Calu3 (cell line): ENCODE measurements around the gene TRIM62. TPM values are rescaled to one million over a fixed set of nuclear protein-coding genes. Genes with fewer than 3 reads are reported as not detected.

ENCODE experiments used
- BruUV-seq: library from RNA; stranded (reverse); fragments of 400-500 nt; replicated peaks from 2 replicates; lab custom pipeline; 2021; lab: Mats Ljungman, UMichigan
- CTCF ChIA-PET: fragments of 300-600 bp; sonication (Branson Sonifier 250); formaldehyde crosslinking; loops from one replicate; lab custom pipeline; 2022; ENCODE audit warnings: antibody characterized with exemption; lab: Charles Lee
- DNase-seq: peaks from one replicate; pipeline ENCODE4 v3.0.0; 2022
- H3K27ac Mint-ChIP-seq: one replicate; pipeline ENCODE4 v1.8.0; 2022; ENCODE audit warnings: mixed read lengths; ENCODE audit not compliant: unreplicated experiment
- H3K27me3 Mint-ChIP-seq: one replicate; pipeline ENCODE4 v1.8.0; 2022; ENCODE audit warnings: mixed read lengths; ENCODE audit not compliant: unreplicated experiment
- H3K36me3 Mint-ChIP-seq: one replicate; pipeline ENCODE4 v1.8.0; 2022; ENCODE audit warnings: mild to moderate bottlenecking, moderate library complexity, mixed read lengths; ENCODE audit not compliant: insufficient read depth, unreplicated experiment
- H3K4me1 Mint-ChIP-seq: one replicate; pipeline ENCODE4 v1.8.0; 2022; ENCODE audit warnings: mild to moderate bottlenecking, low read depth, mixed read lengths; ENCODE audit not compliant: unreplicated experiment
- H3K4me3 Mint-ChIP-seq: one replicate; pipeline ENCODE4 v1.8.0; 2022; ENCODE audit warnings: mild to moderate bottlenecking, low read depth, moderate library complexity, mixed read lengths; ENCODE audit not compliant: unreplicated experiment
- H3K9me3 Mint-ChIP-seq: one replicate; pipeline ENCODE4 v1.8.0; 2022; ENCODE audit warnings: low read depth, mixed read lengths; ENCODE audit not compliant: unreplicated experiment
- intact Hi-C: fragments of 100-400 bp; cut with micrococcal nuclease; formaldehyde crosslinking; loops from one replicate; pipeline ENCODE4 v1.10.0; 2022; ENCODE audit not compliant: unreplicated experiment
- total RNA-seq: library from RNA; stranded (reverse); gene quantifications from 2 replicates; pipeline ENCODE4 v1.2.3, GENCODE V29; 2022
- TF ChIP-seq, protein P1 (sequence below): fragments of 200-600 bp; IDR thresholded peaks from one replicate; pipeline ENCODE4 v1.8.0; 2022; ENCODE audit warnings: antibody characterized with exemption; ENCODE audit not compliant: unreplicated experiment

Gene TRIM62
- total RNA-seq, 1 experiment from 2014 or later = 8.8 TPM

DNA sequence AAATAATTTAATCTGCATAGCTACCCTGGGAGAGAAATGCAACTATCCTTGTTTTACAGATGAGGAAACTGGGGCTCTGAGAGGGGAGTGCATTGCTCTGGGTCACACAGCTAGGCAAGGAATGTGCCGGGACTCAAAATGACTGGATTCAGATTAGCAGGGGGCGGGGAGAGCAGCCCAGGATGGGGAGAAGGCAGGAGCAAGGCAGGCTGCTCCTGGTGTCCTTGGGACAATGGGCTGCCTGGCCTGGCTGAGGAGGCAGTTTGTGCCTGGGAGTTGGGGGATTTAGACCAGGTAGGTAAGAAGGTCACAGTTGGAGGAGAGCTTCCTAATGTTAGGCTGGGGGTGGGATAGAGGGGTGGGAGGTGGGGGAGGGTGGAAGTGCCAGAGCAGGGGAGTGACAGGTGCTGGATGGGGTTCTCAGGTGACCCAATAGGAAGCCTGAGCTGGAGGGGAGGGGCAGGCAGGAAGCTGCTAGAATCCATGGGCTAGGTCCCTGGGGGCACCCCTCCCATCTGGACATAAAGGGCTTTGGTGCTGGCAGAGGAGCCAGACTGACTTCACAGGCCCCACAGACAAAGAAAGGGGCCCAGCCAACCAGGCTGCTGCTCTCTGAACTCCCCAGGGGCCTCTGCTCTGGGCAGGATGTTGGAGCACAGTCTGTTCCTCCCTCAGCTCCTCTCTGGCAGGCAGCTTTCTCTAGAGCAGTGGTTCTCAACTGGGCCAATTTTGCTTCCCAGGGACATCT, 29.0 kb downstream of the TRIM62 start:
- Mint-ChIP-seq H3K36me3 (peaks cover 8% of the 10 kb centered on the region), H3K4me3 (no peak overlapping the region), H3K27ac (no peak overlapping the region), H3K27me3 (no peaks in the 10 kb centered on the region), H3K9me3 (no peaks in the 10 kb centered on the region), H3K4me1 (peaks cover 41% of the 10 kb centered on the region)
- DNase-seq = no peak
- CTCF ChIA-PET = interaction anchor here (1.2 kb wide), 1 partner anchor 43 kb away, joined by 3 read pairs; no protein-coding TSS in a partner anchor
- TF ChIP-seq, protein P1, sequence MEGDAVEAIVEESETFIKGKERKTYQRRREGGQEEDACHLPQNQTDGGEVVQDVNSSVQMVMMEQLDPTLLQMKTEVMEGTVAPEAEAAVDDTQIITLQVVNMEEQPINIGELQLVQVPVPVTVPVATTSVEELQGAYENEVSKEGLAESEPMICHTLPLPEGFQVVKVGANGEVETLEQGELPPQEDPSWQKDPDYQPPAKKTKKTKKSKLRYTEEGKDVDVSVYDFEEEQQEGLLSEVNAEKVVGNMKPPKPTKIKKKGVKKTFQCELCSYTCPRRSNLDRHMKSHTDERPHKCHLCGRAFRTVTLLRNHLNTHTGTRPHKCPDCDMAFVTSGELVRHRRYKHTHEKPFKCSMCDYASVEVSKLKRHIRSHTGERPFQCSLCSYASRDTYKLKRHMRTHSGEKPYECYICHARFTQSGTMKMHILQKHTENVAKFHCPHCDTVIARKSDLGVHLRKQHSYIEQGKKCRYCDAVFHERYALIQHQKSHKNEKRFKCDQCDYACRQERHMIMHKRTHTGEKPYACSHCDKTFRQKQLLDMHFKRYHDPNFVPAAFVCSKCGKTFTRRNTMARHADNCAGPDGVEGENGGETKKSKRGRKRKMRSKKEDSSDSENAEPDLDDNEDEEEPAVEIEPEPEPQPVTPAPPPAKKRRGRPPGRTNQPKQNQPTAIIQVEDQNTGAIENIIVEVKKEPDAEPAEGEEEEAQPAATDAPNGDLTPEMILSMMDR = no peak
- no TSS peak for BruUV-seq
- intact Hi-C loops = no loop called here

DNA sequence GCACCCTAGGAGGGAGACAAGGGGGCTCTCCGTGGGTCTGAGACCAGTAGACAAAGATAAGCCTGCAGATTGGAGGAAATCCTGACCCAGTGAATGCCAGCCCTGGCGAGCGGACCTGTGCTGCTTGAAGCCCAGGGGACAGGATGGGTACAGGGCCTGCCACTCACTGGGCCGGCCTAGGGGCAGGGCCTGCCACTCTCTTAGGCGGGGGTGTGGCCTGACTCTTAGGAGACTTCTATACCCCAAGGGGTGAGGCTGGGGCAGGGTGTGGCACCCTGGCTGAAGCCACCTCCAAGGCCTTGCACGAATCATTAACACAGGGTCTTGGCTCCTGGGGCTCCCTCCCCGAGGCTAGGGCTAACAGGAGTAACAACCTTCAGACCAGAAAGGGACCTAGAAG, 30.7 kb downstream of the TRIM62 start:
- TF ChIP-seq, protein P1 = no peak
- peaks cover 37% of the 10 kb centered on the region for H3K4me1 Mint-ChIP-seq

DNA sequence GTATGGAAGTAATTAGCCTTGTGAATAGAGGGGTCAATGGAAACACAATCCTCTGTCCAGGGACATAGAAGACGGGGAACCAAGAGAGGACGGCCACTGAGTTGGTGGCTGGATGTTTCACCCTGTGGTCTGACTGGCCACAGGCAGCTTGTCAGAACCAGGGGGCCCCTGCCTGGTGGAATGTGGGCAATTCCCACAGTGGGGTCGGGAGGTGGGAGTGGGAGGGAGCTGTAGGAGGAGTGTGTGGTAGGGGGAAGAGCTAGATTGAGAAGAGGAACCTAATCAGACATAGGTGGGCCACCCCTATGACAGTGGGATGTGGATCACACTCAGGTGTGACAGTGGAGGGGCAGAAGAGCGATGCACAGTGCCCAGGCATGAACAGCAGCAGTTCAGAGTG, 31.3 kb downstream of the TRIM62 start:
- DNase-seq = no peak
- Mint-ChIP-seq H3K27ac (no peak overlapping the region), H3K4me3 (peak overlapping the region; percentile 22), H3K36me3 (peaks cover 8% of the 10 kb centered on the region), H3K9me3 (no peaks in the 10 kb centered on the region), H3K4me1 (peaks cover 33% of the 10 kb centered on the region), H3K27me3 (no peaks in the 10 kb centered on the region)
- intact Hi-C loops = no loop called here
- TF ChIP-seq, protein P1 = no peak
- CTCF ChIA-PET = interaction anchor here (1.5 kb wide), 1 partner anchor 31 kb away, joined by 3 read pairs; the partner anchor contains the start of gene TRIM62
- BruUV-seq = no TSS peak

More for the DNA sequence above, 30.7 kb downstream of the TRIM62 start:
- Mint-ChIP-seq H3K36me3 (peaks cover 8% of the 10 kb centered on the region), H3K9me3 (no peaks in the 10 kb centered on the region), H3K4me3 (no peak overlapping the region), H3K27ac (no peak overlapping the region), H3K27me3 (no peaks in the 10 kb centered on the region)
- DNase-seq = no peak
- intact Hi-C loops = no loop called here
- CTCF ChIA-PET = no interaction called here
- no TSS peak for BruUV-seq

DNA sequence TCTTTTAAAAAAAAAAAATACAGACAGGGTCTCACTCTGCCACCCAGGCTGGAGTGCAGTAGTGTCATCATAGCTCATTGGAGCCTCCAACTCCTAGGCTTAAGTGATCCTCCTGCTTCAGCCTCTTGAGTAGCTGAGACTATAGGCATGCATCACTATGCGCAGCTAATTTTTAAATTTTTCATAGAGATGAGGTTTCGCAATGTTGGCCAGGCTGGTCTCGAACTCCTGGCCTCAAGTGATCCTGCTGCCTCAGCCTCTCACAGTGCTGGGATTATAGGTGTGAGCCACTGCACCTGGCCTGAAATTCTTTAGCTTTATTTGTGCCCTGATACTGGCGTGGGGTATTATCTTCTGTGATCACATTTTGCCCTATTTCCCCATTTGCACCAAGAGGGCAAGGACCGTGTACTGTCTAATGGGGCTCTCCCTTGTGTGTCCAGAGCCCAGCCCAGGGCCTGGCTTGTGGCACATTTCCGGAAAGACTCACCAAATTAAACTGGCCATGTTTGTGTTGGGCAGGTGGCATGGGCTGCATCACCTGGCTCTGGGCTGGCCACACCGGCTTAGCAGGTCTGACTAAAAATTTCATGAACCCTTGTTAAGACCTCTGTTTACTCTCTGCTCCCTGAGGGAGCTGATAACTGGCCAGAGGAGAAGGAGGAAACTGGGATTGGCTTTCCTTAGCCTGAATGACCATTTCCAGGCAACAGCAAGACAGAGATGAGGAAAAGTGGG, 32.2 kb downstream of the TRIM62 start:
- peak overlapping the region; percentile 81 for H3K27ac Mint-ChIP-seq
- CTCF ChIA-PET = interaction anchor here (0.6 to 1.5 kb wide), 3 partner anchors 23 to 478 kb away, joined by 3 to 4 read pairs (median 3); partner anchors contain the start of gene TRIM62
- H3K4me1 Mint-ChIP-seq = peaks cover 33% of the 10 kb centered on the region
- H3K9me3 Mint-ChIP-seq = no peaks in the 10 kb centered on the region
- intact Hi-C loops = no loop called here
- no TSS peak for BruUV-seq
- peaks cover 11% of the 10 kb centered on the region for H3K36me3 Mint-ChIP-seq
- H3K4me3 Mint-ChIP-seq = peak overlapping the region; percentile 22
- peak; percentile 82 for DNase-seq
- H3K27me3 Mint-ChIP-seq = no peaks in the 10 kb centered on the region
- TF ChIP-seq, protein P1 = no peak
